Measurements from ENCODE around the gene BCL11B.

GRCh38 chr14:99281396-99281795 lies 9.4 kb upstream of the BCL11B start:
- no peak for TF ChIP-seq CTCF (IDR thresholded peaks at IDR 0.05)
- TF ChIP-seq POLR2A (IDR thresholded peaks at IDR 0.05): no peak
- no peak for TF ChIP-seq POLR2AphosphoS5 (IDR thresholded peaks at IDR 0.05)

All from upper lobe of left lung (tissue), 4 donors.